ENCODE measurements around the gene IQGAP2. TPM values are rescaled to one million over a fixed set of nuclear protein-coding genes. Genes with fewer than 3 reads are reported as not detected.
"Not testable (repeated sequence)": the region's sequence is repeated elsewhere in the genome, so short reads cannot be mapped to it uniquely, and the experiment has no call there.

The IQGAP2 gene
- total RNA-seq, 1 experiment from 2014 or later = 0.17 TPM

DNA sequence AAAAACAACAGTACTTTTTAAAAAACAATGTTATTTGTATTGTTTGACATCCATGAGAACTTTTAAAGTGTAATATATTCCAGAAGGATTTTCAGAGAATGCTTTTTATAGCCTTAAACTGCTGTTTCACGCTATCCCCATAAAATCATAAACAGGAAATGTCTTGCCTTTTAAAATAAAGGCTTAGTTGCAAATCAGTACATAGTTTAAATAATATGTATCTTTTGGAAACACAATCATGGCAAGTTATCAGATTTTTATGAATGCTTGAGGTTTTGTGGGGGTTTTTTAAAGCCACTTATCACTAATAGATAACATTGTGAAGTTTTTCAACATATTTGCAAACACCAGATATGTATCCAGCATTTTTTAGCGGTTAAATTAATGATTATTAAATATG lies 257.3 kb downstream of the IQGAP2 start:
- no peak for DNase-seq (ENCODE audit: low read depth)

DNA sequence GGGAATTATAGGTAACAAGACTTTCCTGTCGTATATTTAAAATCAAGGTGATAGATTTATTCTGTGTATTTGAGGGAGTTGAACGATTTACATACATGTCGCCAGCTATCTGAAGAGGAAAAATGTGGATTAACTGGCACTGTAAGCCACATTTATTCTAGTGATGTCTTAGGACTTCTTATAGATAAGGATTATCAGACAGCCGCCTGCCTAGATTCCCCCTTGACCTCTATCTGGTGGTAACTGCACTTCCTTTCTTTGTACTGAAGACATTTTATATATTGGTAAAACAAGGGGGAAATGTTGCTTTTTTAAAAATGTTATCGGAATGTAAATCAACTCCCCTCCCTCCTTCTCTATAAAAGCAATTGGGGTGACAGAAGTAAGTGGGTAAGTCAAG lies 259.4 kb downstream of the IQGAP2 start:
- no peak for DNase-seq (ENCODE audit: low read depth)

DNA sequence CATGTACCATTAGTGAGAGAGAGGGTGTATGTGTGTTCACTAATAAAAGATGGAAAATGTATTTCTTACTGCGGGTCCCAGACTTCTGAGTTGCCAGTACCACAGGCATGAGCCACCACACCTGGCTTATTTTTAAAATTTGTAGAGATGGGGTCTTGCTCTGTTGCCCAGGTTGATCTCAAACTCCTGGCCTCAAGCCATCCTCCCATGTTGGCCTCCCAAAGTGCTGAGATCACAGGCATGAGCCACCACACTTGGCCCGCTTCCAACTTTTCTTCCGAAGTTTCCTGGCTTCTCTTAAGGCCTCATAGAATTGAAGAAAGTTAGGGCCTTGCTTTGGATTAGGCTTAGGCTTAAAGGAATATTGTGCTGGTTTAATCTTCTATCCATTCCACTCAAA lies 260.5 kb downstream of the IQGAP2 start:
- no peak for DNase-seq (ENCODE audit: low read depth)

DNA sequence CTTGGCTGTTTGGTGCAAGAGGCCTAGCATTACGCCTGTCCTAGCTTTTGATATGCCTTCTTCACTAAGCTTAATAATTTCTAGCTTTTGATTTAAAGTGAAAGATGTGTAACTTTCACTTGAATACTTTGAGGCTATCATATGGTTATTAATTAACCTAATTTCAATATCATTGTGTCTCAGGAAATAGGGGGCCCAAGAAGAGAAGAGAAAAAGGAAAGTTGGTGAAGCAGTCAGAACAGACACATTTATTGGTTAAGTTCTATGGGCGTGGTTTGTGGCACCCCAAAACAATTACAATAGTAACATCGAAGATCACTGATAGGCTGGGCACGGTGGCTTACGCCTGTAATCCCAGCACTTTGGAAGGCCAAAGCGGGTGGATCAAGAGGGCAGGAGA lies 261.0 kb downstream of the IQGAP2 start:
- no peak for DNase-seq (ENCODE audit: low read depth)

DNA sequence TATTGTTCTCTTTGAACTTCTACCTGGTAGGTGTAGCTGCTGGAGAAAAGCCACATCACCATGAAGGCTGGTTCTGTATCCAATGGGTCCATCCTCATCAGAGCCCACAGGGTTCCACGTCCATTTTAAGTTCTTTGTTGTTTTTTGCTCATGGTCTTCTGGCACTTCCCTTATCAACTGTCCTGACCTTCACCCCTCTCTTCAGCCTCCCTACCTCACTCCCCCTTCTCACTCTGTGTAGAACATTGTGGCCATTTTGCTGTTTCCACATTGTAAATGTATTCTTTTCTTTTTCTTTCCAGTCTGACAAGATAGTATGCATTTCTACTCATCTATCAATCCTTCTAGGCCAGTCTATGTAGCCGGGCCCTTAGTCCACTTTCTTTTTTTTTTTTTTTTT lies 264.4 kb downstream of the IQGAP2 start:
- no peak for DNase-seq (ENCODE audit: low read depth)

DNA sequence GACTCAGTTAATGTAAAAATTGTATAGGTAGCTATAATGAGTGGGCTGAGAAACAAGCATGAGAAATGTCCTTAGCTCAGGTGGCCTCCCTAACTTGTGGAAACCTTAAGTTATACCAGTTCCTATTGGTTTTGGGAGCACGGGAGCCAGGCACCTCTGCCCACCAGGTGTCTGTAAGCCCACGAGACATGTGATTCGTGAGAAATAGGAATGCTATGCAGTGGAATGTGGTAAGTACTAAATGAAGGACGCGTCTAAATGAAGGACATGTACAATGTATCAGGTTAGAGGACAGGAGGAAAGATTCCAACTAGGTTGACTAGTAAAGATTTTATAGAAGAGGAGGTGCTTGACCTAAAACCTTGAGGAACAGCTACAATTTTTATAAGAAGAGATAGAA lies 266.2 kb downstream of the IQGAP2 start:
- DNase-seq (ENCODE audit: low read depth) = no peak

DNA sequence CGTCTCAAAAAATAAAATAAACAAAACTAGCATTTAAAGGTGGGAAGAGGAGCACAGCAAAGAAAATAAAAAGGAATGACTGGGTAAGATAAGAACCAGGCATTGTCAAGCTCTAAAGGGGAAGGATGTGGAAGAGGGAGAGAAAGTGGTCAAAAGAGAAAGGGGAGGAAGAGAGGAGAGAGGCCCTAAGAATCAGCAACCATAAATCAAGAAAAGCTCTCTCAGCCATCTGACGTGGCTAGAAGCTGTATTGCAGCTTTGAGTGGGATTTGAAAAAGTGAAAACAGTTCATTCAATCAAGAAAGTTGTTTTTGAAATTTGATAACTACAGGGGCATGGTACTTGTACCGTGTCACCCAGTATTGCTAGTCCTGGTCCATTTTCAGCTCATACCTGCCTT lies 267.4 kb downstream of the IQGAP2 start:
- no peak for DNase-seq (ENCODE audit: low read depth)

DNA sequence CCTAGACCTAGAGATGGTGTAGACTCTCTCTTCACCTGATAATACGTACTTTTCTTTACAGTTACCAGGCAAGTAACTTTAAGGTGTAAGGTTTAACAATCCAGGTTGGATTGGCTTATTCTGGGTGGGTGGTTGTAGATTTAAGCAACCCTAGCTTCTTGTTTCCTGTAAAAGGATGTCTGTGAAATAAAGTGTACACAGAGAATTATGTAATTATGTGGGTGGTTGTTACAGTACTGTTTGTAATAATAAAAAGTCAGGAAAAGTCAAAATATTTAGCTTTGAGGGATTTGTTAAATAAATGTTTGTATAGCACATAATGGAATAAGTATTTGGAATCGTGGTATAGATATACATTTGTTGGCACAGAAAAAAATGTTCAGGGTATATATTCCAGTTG lies 269.2 kb downstream of the IQGAP2 start:
- no peak for DNase-seq (ENCODE audit: low read depth)

DNA sequence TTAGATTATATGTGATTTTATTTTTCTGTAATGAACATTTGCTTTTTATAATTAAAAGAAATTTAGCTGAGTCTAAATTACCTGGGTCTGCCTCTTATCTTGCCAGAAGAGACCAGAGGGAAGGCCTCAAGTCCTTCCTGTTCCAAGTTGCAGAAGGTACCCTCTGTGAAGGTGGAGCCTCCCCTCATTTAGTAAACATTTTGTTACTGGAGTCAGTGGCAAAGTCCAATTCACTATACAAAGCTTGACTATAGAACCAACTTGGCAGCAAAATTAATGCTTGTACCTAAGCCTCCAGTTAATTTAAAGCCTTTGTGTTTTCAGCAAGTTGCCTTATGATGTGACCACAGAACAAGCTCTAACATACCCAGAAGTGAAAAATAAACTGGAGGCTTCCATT lies 270.0 kb downstream of the IQGAP2 start:
- no peak for DNase-seq (ENCODE audit: low read depth)

DNA sequence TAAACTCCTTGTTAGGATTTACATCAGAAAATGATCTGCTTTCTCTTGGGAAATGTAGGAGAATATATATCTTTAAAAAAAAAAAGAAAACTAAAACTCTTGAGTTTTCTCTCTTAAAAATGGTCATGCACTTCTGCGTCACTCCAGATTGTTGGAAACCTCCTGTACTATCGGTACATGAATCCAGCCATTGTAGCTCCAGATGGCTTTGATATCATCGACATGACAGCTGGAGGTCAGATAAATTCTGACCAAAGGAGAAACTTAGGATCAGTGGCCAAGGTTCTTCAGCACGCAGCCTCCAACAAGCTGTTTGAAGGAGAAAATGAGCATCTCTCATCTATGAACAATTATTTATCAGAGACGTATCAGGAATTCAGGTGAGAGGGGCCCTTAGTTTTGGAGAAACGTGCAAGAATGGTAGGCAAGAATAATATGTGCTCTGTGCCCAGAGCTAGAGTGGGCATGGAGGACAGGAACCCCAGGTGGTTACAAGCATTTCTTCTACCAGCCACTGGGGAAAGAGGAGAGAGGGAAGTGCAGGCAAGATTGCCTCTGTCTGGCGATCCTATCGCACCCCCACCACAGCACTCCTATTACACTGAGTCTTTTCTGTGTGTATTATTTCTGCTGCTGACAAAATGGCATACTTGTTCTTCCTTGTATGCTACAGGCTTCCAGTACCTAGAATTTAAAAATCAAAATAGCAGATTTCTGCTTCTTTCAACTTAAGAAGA lies 271.4 kb downstream of the IQGAP2 start:
- no peak for DNase-seq (ENCODE audit: low read depth)

DNA sequence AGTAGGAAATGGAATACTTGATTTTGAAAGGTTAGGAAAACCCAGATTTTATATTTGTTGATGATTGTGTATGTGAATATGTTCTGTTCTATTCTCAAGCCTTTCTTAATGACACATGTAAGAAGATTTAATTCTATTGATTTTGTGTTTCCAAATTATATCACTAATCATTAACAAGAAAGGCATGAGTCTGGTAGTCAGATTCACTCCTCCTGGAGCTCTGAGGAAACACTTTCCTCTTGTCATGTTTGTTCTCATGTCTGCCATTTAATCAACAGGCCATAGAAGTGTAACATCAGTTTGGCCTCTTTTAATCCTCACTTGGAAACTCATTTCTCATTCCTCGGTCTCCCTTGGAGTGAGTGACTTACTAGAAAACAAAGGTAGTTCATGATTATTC lies 272.3 kb downstream of the IQGAP2 start:
- no peak for DNase-seq (ENCODE audit: low read depth)

DNA sequence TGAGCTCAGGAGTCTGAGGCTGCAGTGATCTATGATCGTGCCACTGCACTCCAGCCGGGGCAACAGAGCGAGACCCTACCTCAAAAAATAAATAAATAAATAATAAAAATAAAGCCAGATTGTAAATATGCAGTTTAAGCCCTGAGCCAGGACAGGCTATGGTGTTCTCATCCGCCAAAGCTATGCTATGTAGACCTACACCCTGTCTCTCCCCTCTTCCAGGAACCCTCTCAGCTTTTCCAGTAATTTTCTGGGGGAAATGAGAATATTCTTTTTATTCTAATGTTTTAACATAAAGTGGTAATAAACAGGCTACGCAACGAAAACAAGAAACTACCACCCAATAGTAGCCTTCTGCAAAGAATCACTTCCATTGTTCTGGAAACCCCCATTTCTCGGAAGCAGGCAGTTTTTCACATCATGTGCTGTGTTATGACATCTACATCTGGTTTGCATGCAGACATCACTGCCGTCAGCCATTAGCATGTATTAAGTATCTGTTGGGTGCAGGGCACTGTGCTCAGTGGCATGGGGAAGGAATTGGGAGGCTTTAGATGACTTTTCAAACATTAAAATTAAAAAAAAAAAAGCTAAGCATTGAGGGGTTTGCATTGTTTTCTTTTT lies 274.9 kb downstream of the IQGAP2 start:
- DNase-seq (ENCODE audit: low read depth) = no peak

DNA sequence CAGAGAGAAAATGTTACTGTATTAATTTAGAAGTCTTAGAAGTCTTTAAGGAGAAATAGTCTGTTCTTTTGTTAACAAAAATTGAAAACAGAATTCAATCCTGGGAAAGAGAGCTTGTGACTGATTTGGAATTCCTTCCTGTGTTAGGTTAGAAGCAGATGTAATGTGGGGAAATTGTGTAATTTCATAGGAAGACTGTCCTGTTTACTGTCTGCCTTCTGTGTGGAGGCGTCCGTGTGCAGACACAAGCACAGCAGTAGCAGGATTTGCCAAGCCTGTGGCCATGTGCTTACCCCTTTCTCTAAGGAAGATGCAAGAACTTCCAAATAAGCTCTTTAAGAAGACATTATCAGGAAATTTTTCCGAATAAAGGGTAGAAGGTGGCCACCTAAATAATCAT lies 276.1 kb downstream of the IQGAP2 start:
- peak; percentile 14 for DNase-seq (ENCODE audit: low read depth)

DNA sequence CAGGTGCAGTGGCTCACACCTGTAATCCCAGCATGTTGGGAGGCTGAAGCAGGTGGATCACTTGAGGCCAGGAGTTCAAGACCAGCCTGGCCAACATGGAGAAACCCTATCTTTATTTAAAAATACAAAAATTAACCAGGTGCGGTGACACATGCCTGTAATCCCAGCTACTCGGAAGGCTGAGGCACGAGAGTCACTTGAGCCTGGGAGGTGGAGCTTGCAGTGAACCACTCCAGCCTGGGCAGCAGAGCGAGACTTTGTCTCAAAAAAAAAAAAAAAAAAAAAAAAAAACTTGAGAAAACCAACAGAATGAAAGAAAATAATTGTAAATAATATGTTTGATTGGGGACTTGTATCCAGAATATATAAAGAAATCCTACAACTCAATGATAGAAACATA lies 277.7 kb downstream of the IQGAP2 start:
- DNase-seq (ENCODE audit: low read depth) = not testable (repeated sequence)

DNA sequence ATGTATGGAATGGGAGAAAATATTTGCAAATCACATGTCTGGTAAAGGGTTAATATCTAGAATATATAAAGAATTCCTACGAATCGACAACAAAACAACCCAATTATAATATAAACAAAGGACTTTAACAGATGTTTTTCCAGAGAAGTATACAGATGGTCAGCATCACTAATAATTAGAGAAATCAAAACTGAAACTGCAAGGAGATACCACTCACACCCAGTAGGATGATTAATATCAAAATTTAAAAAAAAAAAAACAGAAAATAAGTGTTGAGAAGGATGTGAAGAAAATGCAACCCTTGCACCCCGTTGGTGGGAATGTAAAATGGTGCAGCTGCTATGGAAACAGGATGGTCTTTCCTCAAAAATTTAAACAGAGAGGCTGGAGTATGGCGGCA lies 278.2 kb downstream of the IQGAP2 start:
- no peak for DNase-seq (ENCODE audit: low read depth)

DNA sequence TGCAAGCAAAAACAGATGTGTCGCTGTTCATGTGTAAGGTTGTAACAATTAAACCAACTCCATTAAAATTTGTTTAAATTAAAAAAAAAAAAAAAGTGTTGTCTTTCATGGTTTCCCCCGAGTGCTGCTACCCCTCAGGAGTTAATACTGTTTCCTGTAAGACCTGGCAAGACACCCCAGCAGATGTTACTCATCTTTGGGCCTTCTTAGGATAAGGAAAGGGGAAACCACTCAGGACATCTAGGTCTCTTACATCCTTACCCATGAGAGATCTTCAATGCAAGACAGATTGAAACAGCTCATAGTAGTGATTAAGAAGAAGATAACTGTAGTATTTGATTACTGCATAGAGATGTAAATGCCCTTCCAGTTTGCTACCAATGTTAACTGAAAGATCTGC lies 279.3 kb downstream of the IQGAP2 start:
- no peak for DNase-seq (ENCODE audit: low read depth)

DNA sequence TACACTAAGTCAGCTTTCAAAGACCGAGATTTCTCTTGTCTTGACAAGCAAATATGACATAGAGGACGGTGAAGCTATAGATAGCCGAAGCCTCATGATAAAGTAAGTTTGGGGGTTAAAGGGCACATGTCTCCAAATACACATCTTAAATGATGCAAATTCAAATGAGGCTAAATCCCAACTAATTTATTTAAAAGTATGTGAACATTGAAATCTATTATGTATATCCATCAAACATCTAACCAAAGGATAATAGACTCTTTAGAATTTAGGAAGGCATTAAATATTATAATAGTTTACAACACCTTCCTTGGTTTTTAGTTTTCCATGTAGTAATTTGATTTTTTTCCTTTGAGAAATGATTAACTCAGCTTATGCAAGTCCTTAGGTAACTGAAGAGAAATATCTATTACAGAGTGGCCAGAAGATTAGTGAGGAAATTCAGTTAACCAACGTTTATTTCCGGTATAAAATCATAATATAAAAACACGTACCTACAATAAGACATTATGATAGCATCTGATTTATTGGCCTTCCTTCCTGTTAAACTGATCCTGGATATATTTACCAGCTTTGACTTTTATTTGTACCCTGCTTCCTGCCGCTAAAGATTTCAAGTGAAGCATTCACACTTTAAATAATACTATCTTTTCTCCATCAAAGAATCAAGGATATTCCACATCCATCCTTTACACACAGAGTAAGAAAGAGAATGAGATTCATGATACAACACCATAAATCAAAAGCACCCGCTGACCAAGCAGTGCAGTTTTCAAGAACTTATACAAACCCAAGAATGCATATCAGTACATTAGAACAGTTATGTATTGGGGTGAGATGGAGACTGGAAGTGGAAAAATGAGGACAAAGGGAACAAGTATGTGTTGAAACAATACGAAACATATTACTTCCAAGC lies 281.0 kb downstream of the IQGAP2 start:
- DNase-seq (ENCODE audit: low read depth) = no peak

DNA sequence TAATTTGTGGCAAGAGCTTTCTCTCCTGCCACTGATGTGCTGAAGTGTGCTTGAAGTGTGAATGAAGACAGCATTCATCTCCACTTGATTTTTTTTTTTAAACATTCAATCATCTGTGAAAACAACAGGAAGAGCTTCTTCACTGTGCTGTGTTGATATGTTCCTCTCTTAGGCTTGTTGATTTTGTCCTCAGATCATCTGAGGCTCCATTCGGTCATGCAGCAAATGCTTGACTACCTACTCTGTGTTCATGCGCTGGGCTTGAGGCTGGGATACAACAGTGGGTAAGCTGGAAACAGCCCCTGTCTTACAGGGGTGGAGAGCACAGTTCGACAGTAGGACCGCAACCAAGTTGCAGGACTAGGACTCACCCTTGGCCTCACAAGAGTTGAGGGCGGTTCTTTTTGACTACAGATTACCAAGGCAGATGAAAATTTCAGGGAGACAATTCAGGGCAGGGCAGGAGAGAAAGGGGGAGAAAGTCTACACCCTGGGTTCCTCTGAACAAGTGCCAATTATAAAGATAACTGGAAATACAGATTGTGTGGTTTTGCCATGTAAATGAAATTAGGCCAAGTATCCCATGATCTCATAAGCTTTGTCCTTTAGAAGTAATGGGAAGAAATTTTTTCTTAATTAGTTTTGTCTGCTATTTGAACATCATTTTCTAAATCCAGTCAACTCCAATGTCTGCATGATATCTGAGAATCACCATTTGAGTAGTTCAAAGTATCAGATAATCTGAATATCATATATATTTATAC lies 281.9 kb downstream of the IQGAP2 start:
- DNase-seq (ENCODE audit: low read depth) = no peak

DNA sequence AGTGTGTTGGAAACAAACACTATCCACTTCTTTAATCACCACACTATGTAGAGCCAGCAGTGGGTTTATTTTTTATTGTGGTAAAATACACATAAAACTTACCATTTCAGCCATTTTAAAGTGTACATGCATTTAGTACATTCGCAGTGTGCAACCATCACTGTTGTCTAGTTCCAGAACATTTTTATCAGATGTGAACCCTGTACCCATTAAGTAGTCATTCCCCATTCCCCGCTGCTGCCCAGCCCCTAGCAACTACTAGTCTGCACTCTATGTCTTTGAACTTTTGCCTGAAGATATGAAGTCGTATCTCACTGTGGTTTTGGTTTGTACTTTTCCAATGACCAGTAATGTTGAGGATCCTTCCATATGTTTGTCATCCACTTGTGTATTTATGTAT lies 282.6 kb downstream of the IQGAP2 start:
- DNase-seq (ENCODE audit: low read depth) = no peak

DNA sequence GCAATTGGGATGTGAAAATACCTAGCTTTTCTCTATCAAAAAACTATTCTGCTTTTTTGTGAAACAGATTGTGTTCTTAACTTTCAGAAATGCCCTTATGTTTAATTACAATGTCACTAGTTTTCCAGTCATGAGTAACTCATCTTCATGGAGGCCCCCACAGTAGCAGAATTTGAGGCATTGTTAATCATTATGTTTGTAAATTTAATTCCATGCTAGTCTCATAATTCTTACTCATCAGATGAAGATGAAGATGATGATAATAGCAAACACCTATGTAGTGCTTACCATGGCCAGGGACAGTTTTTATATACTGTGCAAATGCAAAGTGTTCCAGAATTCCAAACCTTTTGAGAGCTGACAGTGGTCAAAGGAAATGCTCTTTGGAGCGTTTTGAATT lies 285.1 kb downstream of the IQGAP2 start:
- DNase-seq (ENCODE audit: low read depth) = no peak

DNA sequence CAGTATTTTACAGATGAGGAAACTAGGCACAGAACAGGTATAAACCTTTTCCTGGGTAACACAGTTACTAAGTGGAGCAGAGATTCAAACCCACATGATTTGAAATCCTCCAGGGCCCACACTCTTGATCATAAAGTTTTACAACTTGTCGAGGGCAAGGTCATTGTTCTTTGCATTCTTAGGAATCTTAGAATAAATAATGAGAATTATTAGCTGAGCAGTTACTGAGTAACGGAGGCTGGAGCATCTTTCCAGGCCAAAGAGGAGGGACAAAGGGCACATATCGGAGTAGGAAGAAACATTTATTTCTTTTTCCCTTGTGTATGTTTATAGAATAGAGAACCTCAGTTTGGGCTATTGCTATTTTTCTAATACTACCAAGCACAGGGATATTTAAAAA lies 285.8 kb downstream of the IQGAP2 start:
- DNase-seq (ENCODE audit: low read depth) = no peak
